Ovary (tissue), 9 donors: ENCODE measurements around the gene ZNF81. TPM values are rescaled to one million over a fixed set of nuclear protein-coding genes. Genes with fewer than 3 reads are reported as not detected.

Experiments used
- DNase-seq, 5 donors: peaks; one replicate each; pipeline ENCODE4 v3.0.0-alpha.2; 2019 to 2020
- H3K27ac ChIP-seq, 2 donors: fragments of 200-600 bp; one replicate each; pipeline versions ENCODE4 v1.5.1 to v1.8.0; 2019 to 2022
- H3K27me3 ChIP-seq: fragments of 200-600 bp; one replicate; pipeline ENCODE4 v1.8.0; 2022
- H3K36me3 ChIP-seq: fragments of 200-600 bp; sonication (generic); one replicate; pipeline ENCODE4 v1.5.1; 2019
- H3K4me1 ChIP-seq: one replicate; pipeline ENCODE4 v1.8.1; 2013; ENCODE audit warnings: mild to moderate bottlenecking, moderate library complexity; ENCODE audit not compliant: insufficient read depth
- H3K4me3 ChIP-seq: fragments of 200-600 bp; sonication (generic); one replicate; pipeline ENCODE4 v1.5.1; 2017
- H3K9me3 ChIP-seq, 2 donors: fragments of 200-600 bp in 1 of 2; sonication (generic) in 1 of 2; one replicate each; pipeline versions ENCODE4 v1.5.1 to v1.8.1; 2013 to 2019; ENCODE audit warnings: mild to moderate bottlenecking in 1 of 2, moderate library complexity in 1 of 2
- CTCF ChIP-seq, 3 donors: fragments of 450-650 bp in 2 of 3; fragments of 200-600 bp in 1 of 3; IDR thresholded peaks; one replicate each; pipeline versions ENCODE4 v1.5.1 to v1.8.0; 2016 to 2022; ENCODE audit warnings: antibody characterized with exemption in 3 of 3, mild to moderate bottlenecking in 1 of 3
- EP300 ChIP-seq: sonication (generic); formaldehyde crosslinking; IDR thresholded peaks from one replicate; pipeline ENCODE4 v1.6.1; 2017; ENCODE audit warnings: antibody characterized with exemption
- POLR2A ChIP-seq: fragments of 450-650 bp; IDR thresholded peaks from one replicate; pipeline ENCODE4 v1.6.1; 2017; ENCODE audit warnings: antibody characterized with exemption, mild to moderate bottlenecking, moderate library complexity
- WGBS, 3 donors: extraction: QIAGEN DNeasy Blood & Tissue Kit in 1 of 3; methylation state at CpG; one replicate each; pipeline versions ENCODE4 v1.1.5 to v1.1.7; 2013 to 2017; 5-methylcytosine and 5-hydroxymethylcytosine counted together
- intact Hi-C, 4 donors: fragments of 100-400 bp; cut with DNase I; formaldehyde crosslinking; loops; one replicate each; pipeline versions ENCODE4 v1.11.0 to v1.15.1; 2022 to 2023
- polyA plus RNA-seq, 2 donors: library from polyadenylated mRNA; stranded (reverse); fragments of 200-250 nt in 1 of 2; fragments of 350-450 nt in 1 of 2; fragmentation: Illumina TruSeq in 1 of 2; extraction: RNeasy Lipid Tissue Mini Kit (QIAGEN cat#74804) in 1 of 2; gene quantifications; one replicate each; pipeline ENCODE4 v1.2.3, GENCODE V29; 2013 to 2014
- total RNA-seq, 7 donors: library from RNA; depleted of rRNA in 2 of 7; stranded (reverse); fragments of >200 nt in 2 of 7; fragmentation: NEBNext Ultra II Directional in 3 of 7; extraction: Animal tissue kit (Norgen Biotek cat#: 25700) in 3 of 7; gene quantifications; one replicate each; pipeline versions ENCODE4 v1.1.0 to v1.2.4, GENCODE V29; 2016 to 2023
- donor health status: DM: no; HTN: no; CAD: no; lungs with moderate emphysema.
- donor health status: DM: no; HTN: no; CAD: no.
- donor health status: Bipolar disorder and iron deficiency.
- donor health status: DM: yes; HTN: yes; CAD: no.
- donor health status: DM: no; HTN: no; CAD: no.
- donor health status: DM: yes; HTN: yes; CAD: no.

ZNF81 gene
- total and polyA plus RNA-seq, 9 donors: 1.5 to 13.9 (median 7.6) TPM

DNA sequence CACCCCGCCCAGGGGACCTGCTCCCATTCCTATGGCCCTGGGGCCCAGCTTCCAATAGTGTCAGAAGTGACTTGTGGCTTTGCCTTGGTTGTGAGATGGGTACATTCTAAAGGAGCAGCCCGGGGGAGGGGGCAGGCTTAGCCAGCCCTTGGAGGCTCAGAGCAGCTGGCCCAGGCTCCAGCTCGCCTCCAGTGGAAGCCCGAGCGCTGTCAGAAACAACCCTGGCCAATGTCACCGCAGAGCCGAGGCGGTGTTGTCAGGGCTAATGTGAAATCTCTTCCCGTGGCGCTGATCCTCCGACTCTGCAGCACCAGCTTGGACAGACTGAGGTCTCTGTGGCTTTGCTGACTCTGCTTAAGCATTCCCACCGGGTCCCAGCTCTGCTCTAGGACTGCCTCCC is 29.2 kb upstream of the ZNF81 start:
- TF ChIP-seq CTCF (IDR thresholded peaks at IDR 0.05) (no peak), POLR2A (no peak), EP300 (no peak)
- no peak for DNase-seq
- no peaks in the 10 kb centered on the region for H3K9me3 ChIP-seq
- WGBS, 3 donors: 70 to 78% (median 72%) methylated on average over 12 of the region's 12 CpGs
- no peaks in the 10 kb centered on the region for H3K4me1 ChIP-seq
- H3K36me3 ChIP-seq: no peaks in the 10 kb centered on the region
- no peak overlapping the region for H3K4me3 ChIP-seq
- intact Hi-C loops: no loop called here
- H3K27me3 ChIP-seq: no peaks in the 10 kb centered on the region
- H3K27ac ChIP-seq: no peak overlapping the region

DNA sequence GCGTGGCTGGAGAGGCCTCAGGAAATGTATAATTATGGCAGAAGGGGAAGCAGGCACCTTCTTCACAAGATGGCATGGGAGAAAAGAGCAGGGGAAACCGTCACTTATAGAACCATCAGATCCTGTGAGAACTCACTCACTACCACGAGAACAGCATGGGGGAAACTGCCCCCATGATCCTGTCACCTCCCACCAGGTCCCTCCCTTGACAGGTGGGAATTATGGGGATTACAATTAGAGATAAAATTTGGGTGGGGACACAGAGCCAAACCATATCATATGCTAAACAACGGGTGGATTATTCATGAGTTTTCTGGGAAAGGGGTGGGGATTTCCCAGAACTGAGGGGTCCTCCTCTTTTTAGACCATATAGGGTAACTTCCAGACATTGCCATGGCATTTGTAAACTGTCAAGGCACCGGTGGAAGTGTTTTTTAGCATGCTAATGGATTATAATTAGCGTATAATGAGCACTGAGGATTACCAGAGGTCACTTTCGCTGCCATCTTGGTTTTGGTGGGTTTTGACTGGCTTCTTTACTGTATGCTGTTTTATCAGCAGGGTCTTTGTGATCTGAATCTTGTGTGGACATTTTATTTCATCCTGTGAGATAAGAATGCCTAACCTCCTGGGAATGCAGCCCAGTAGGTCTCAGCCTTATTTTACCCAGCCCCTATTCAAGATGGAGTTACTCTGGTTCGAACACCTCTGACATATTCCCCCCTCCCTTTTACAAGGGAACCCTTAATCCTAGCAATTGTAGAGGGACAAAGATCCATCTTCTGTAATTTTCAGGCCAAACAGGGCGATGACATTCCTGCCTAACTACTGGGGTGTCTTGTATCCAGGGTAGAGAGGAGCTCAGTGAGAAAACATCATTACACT is 27.6 kb upstream of the ZNF81 start:
- Histone ChIP-seq H3K27me3 (no peaks in the 10 kb centered on the region), H3K4me1 (no peaks in the 10 kb centered on the region), H3K27ac (no peak overlapping the region), H3K36me3 (no peaks in the 10 kb centered on the region), H3K4me3 (no peak overlapping the region), H3K9me3 (no peaks in the 10 kb centered on the region)
- TF ChIP-seq CTCF (IDR thresholded peaks at IDR 0.05) (no peak), POLR2A (no peak), EP300 (no peak)
- intact Hi-C loops: no loop called here
- WGBS, 3 donors: 59 to 67% (median 63%) methylated on average over 9 of the region's 9 CpGs
- DNase-seq: no peak

DNA sequence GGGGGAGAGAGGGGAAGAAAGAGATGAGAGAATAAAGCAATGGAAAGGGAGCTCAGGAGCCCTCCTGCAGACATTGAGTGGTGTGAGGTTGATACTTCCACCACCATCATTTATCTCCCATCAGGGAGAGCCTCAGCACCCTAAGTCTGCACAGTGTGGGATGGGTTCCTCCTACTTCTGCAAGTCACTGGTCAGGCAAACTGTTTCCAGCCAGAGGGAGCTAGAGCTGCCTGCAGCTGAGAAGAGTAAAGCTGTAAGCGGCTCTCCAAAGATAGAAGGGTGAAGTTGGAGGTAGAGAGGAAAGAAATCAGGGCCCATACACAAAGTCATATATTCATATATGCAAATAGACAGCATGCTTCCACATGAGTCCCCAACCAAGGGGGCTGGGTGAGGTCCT is 21.9 kb upstream of the ZNF81 start:
- no peak for DNase-seq
- Histone ChIP-seq H3K9me3 (no peaks in the 10 kb centered on the region), H3K36me3 (no peaks in the 10 kb centered on the region), H3K27me3 (no peaks in the 10 kb centered on the region), H3K4me3 (no peak overlapping the region), H3K27ac (no peak overlapping the region), H3K4me1 (no peaks in the 10 kb centered on the region)
- intact Hi-C loops: no loop called here
- WGBS, 3 donors: 83 to 97% (median 85%) methylated on average over 1 of the region's 1 CpG
- no peak for TF ChIP-seq POLR2A
- no peak for TF ChIP-seq CTCF (IDR thresholded peaks at IDR 0.05)
- no peak for TF ChIP-seq EP300

DNA sequence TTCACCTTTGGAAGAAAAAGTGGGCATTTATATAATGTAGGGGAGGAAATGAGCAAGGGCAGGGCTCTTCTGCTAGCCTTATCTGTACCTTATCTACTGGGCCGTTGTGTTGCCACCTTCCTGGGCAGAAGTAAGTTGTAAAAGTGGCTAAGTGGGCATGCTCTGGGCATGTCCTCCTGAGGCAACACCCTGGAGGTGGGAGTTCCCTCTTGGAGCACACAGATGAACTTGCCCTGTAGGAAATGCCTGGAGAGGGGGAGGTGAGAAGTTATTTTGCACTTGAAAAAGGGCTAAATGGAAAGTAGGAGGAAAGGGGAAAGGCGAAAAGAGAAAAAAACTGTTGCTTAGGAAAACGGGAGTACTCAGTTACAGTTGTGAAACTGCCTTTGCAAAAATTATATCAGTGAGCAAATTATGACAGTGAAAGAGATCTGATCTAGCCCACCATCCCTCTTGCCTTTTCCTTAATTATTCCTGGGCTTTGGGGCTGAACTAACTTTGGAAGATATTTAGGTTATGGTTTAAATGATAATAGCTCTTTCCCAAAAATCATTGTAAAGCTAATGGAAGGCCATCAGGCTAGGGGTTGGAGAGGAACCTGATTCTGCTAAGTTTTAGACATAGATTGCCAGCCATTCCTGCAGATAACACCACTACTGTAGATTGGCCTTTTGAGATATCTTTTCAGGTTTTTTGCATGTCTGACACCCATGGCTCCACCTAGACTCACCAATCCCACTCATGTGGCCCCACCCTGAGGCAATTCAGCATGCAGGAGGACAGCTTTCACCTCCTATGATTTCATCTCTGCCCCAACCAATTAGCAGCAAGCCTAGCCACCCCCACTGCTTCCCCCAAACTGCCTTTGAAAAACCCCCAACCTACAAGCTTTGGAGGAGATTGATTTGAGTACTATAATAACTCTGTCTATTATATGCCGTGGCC is 20.5 kb upstream of the ZNF81 start:
- WGBS, 3 donors: 44 to 51% (median 46%) methylated on average over 4 of the region's 4 CpGs
- Histone ChIP-seq H3K9me3 (no peaks in the 10 kb centered on the region), H3K27ac (no peak overlapping the region), H3K4me3 (no peak overlapping the region), H3K36me3 (no peaks in the 10 kb centered on the region), H3K4me1 (no peaks in the 10 kb centered on the region), H3K27me3 (no peaks in the 10 kb centered on the region)
- intact Hi-C loops: no loop called here
- no peak for DNase-seq
- TF ChIP-seq CTCF (IDR thresholded peaks at IDR 0.05) (no peak), EP300 (no peak), POLR2A (no peak)
